CD4-positive, alpha-beta T cell treated with Interleukin-15 for 1 hour (primary cell): ENCODE results near the gene SNTB2.
"Not testable (repeated sequence)": the region's sequence is repeated elsewhere in the genome, so short reads cannot be mapped to it uniquely, and the experiment has no call there.

Experiments used
- DNase-seq: peaks from one replicate; pipeline ENCODE4 v3.0.0-alpha.2; 2020

SNTB2 gene

GRCh38 chr16:69294051-69294450, 107.1 kb downstream of the SNTB2 start:
- DNase-seq, result no peak

DNA sequence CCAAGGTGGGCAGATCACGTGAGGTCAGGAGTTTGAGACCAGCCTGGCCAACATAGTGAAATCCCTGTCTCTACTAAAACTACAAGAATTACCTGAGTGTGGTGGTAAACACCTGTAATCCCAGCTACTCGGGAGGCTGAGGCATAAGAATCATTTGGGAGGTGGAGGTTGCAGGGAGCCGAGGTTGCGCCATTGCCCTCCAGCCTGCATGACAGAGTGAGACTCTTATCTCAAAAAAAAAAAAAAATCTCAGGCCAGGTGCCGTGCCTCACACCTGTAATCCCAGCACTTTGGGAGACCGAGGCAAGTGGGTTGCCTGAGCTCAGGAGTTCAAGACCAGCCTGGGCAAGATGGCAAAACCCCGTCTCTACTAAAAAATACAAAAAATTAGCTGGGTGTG, 109.8 kb downstream of the SNTB2 start:
- not testable (repeated sequence) for DNase-seq

GRCh38 chr16:69298261-69298660, 111.3 kb downstream of the SNTB2 start:
- no peak for DNase-seq

DNA sequence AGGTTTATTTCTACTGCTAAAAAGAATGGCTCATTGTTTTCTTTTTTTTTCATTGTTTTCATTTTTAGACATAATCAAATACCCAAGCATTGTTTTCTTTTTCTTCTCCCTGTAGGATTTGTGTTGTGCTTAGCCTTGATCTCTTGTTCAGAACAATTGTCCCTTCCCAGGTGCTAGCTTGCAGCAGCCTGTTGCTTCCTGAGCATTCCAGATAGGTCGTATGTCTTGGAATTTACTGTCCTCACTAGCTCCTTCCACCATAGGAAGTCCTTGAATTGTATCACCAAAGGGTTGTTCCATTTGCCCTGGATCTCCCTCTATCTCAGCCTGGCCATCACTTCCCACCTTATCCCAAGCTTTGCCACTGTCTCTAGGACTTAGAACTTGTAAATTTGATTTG, 114.2 kb downstream of the SNTB2 start:
- DNase-seq, result no peak

- DNase-seq, result no peak
Measured at GRCh38 chr16:69301861-69302260, 114.9 kb downstream of the SNTB2 start.

- no peak for DNase-seq
Measured at GRCh38 chr16:69302301-69302700, 115.3 kb downstream of the SNTB2 start.

GRCh38 chr16:69306031-69306430, 119.1 kb downstream of the SNTB2 start:
- DNase-seq, result no peak

DNA sequence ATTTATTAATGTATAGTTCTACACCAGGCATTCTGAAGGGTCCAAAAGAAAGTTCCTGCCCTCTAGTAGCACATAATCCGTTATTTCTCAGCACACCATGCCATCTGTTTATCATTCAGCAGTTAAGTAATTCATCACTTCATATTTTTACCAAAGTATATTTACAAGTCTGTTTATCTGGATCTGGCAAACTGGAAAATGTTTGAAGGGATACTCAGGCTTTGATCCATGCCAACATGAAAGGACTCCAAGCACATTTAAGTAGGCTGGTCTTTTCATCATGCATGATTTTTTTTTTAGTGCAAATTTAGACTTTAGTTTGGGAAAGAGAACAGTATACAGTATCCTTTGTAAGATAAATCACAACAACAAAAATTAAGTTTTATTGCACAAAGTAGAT, 120.1 kb downstream of the SNTB2 start:
- DNase-seq, result no peak

DNA sequence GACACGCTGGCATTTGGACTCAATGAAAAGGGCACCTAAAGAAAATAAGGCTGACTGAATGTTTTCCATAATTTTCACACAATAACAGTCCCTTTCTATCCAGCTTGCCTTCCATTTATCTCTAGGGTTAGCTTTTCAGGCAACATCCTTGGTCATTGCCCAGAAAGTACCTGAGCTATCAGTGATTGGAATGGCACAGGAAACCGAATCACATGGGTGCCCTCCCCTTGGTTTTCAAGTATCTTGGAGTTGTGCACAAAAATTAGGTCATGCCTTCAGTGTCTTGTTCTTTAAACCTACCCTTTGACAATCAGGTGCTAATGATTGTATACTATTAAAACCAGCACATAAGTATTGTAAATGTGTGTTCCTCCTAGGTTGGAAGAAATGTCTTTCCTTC, 120.9 kb downstream of the SNTB2 start:
- no peak for DNase-seq

- no peak for DNase-seq
Measured at GRCh38 chr16:69309316-69309715, 122.4 kb downstream of the SNTB2 start.

DNA sequence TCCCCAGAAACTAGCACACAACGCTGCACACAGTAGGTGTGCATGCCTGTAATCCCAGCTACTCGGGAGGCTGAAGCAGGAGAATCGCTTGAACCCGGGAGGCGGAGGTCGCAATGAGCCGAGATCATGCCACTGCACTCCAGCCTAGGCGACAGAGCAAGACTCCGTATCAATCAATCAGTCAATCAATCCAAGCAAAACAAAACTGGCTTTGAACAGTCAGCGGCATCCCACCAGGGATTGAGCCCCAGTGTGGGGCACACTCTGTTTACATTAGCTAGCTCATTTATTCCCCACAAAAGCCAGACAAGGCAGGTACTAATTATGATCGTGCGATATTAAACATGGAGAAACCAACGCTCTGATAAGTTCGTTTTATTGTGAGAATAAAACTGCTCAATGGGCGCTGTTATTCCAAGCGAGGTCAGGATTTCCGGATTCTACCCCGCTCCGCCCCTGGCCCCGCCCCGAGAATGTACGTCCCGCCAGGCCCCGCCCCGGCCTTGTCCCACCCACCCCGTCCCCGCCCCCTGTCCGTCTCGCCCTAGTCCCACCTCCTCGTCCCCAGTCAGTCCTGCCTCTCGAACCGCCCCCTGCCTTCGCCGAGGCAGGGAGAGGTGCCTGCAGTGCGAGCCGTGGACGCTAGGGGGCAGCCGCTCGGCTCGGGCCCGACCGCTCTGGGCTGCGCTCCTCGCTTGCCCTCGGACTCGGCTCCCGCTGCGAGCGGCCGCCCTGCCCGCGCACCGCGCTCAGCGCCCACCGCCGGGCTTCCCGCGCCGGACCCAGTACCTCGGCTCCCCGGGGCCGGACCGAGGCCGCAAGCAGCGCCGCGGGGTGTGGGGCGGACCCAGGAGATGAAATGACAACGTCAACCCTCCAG, 123.9 kb downstream of the SNTB2 start, which contains the start of gene VPS4A:
VPS4A (plus strand) TSS at position 698 of the 880 bp plus-strand sequence; CDS start at position 860, 162 bp downstream.
- peak; percentile 97 for DNase-seq

- no peak for DNase-seq
Measured at GRCh38 chr16:69311533-69312387, 124.8 kb downstream of the SNTB2 start.

DNA sequence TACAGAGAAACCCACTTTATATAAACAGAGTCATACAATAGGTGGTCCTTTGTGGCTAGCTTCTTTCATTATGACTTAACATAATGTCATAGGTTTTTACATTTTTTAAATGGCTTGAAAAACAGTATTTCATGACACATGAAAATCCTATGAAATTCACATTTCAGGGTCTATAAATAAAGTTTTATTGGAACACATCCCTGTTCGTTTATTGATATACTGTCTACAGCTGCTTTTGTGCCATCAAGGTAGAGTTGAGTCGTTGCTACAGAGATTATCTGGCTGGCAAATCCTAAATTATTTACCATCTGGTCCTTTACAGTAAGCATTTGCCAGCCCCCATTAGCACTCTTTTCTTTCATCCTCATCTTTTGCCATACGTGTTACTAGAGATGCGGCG, 126.5 kb downstream of the SNTB2 start:
- DNase-seq, result no peak

DNA sequence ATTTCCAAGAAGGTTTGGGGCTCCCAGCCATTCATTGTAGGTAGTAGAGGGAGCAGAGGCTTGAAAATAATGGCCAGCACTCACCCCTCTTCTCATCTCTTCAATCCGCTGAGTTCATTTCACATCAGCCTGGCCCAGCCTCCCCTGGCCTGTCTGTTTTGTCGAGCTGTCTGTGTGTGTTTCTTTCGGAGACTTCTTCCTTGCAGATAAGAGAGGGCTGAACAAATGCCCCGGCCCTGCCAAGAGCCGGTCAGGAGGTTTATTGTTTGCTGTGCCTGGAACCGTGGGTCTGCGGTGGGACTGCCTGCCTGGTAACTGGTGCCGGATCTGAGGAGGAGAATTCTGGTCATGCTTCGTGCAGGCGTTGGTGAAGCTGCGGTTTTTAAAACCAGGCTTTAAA, 127.6 kb downstream of the SNTB2 start:
- DNase-seq, result no peak

GRCh38 chr16:69315486-69316311, 128.7 kb downstream of the SNTB2 start:
- DNase-seq, result no peak

DNA sequence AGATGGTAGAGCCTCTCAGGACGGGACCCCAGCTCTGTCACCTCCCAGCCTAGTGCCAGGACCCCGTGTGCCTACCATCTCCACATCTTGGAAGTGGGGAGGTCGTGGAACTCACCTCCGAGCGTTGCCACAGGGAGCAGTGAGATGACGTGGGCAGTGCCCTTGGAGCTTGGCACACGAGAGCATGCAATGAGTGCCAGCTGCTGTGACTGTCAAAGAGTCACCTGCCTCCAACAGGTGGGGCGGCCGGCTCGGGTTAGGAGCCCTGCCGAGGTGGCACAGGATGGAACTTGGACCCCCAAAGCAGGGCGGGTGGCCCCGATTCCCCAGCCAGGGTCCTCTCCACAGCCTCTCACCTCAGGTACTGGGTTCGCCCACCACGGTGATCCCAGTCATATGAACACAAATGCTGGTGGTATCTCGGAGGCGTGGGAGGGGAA, 129.7 kb downstream of the SNTB2 start:
- DNase-seq, result no peak

- no peak for DNase-seq
Measured at GRCh38 chr16:69318177-69318910, 131.4 kb downstream of the SNTB2 start.

DNA sequence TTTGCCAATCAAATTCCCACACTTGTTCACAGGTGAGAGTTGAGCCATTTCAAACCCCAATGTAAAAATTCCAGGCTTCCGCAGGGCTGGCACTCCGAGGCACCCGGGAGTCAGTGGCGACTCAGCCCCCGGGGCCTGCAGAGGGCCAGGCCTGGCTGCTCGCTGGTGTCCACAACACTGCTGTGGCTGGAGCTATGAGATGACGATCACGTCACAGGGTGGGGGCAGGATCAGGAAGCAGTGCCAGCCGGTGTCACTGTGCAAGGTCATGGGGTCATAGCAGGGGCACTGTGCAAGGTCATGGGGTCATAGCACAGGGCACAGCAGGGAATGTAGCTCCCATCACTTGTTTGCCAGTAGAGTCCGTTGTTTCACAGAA, 131.9 kb downstream of the SNTB2 start:
- DNase-seq, result no peak

- DNase-seq, result no peak
Measured at GRCh38 chr16:69319381-69319780, 132.4 kb downstream of the SNTB2 start.

DNA sequence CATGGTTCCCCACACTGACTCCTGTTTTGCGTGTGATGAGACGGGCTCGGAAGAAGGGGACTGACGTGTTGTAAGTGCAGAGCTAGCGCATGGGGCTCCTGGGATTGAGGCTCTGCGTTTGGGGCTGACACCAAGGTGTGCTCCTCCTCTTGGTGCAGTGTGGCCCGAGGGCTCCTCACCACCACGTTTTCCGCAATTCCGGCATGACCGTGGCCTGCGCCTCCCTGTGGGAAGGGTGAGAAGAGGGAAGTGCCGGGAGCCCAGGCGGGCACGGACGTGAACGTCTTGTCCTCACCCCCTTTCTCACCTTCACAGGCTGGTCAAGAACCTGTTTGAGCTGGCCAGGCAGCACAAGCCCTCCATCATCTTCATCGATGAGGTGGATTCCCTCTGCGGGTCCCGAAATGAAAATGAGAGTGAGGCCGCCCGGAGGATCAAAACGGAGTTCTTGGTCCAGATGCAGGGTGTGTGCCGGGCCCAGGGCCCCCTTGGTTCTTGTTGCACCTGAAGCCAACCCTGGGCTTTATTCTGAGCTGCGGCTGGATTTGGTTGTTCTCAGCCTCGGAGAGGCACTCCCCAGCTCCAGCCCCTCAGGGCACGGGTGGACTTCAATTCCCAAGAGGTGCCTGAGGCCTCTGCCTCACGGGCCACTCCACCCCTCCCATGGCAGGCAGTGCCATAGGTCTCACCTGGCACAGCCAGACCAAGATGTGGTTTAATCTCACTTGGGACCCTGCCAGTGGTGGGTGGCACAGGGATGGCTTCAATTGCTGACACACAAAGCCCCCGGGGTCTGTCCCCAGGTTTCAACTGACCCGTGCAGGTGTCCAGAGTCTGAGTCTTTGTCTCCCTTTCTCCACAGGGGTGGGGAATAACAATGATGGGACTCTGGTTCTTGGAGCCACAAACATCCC, 133.1 kb downstream of the SNTB2 start:
- DNase-seq, result no peak

DNA sequence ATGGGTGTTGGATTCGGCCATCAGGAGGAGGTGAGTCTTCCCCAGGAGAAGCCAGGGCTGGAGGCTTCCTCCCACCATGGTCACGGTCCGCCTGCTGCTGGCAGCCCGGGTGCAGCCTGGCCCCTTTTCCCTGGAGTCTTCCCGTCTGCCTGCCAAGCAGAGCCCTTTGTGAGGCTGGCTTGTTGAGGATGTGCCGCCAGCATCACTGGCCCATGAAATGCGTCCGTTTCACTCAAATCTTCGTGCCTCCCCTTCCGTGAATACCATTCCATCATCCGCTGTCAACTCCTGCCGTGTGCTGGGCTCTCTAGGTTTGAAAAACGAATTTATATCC, 133.7 kb downstream of the SNTB2 start:
- no peak for DNase-seq
